Smooth muscle cell (in vitro differentiated cells): ENCODE data around the gene CEP19. TPM values are rescaled to one million over a fixed set of nuclear protein-coding genes. Genes with fewer than 3 reads are reported as not detected.
A peak's percentile ranks its signal among the peaks of the same experiment; 100 is the strongest.
"Not testable (repeated sequence)": the region's sequence is repeated elsewhere in the genome, so short reads cannot be mapped to it uniquely, and the experiment has no call there.

Source experiments
- DNase-seq: peaks from one replicate; lab custom pipeline; 2025; ENCODE audit not compliant: unreplicated experiment; lab: John Stamatoyannopoulos, UW
- H2AFZ ChIP-seq: fragments of 200-600 bp; sonication (generic); 2 replicates; pipeline ENCODE4 v1.6.0; 2016; ENCODE audit warnings: antibody characterized with exemption, low read depth, mild to moderate bottlenecking
- H3F3A ChIP-seq: fragments of 200-600 bp; sonication (generic); 2 replicates; pipeline ENCODE4 v1.6.0; 2017; ENCODE audit warnings: antibody characterized with exemption, low read depth
- H3K27ac ChIP-seq: fragments of 200-600 bp; sonication (generic); 2 replicates; pipeline ENCODE4 v1.5.1; 2016; ENCODE audit warnings: low read depth, mild to moderate bottlenecking
- H3K27me3 ChIP-seq: fragments of 200-600 bp; sonication (generic); 2 replicates; pipeline ENCODE4 v1.6.1; 2016; ENCODE audit warnings: low read depth, mild to moderate bottlenecking
- H3K36me3 ChIP-seq: fragments of 200-600 bp; sonication (generic); 2 replicates; pipeline ENCODE4 v1.5.1; 2016; ENCODE audit warnings: low read depth
- H3K4me1 ChIP-seq: fragments of 200-600 bp; sonication (generic); 2 replicates; pipeline ENCODE4 v1.5.1; 2016; ENCODE audit warnings: low read depth
- H3K4me2 ChIP-seq: fragments of 200-600 bp; sonication (generic); 2 replicates; pipeline ENCODE4 v1.6.0; 2016; ENCODE audit warnings: mild to moderate bottlenecking
- H3K4me3 ChIP-seq: fragments of 200-600 bp; sonication (generic); 2 replicates; pipeline ENCODE4 v1.5.1; 2016; ENCODE audit warnings: mild to moderate bottlenecking
- H3K79me2 ChIP-seq: fragments of 200-600 bp; sonication (generic); 2 replicates; pipeline ENCODE4 v1.6.0; 2016; ENCODE audit warnings: low read depth, mild to moderate bottlenecking
- H3K9ac ChIP-seq: fragments of 200-600 bp; sonication (generic); 2 replicates; pipeline ENCODE4 v1.6.0; 2016; ENCODE audit warnings: low read depth
- H3K9me3 ChIP-seq: fragments of 200-600 bp; sonication (generic); replicated peaks from 2 replicates; pipeline ENCODE4 v1.5.1; 2016; ENCODE audit warnings: low read depth
- H4K20me1 ChIP-seq: fragments of 200-600 bp; sonication (generic); 2 replicates; pipeline ENCODE4 v1.6.0; 2016; ENCODE audit warnings: low read depth
- WGBS: methylation state at CpG from one replicate; pipeline ENCODE4 v1.1.7; 2016; ENCODE audit warnings: low lambda C conversion rate; 5-methylcytosine and 5-hydroxymethylcytosine counted together
- polyA plus RNA-seq: library from polyadenylated mRNA; unstranded; fragments of >200 nt; fragmentation: Nextera tagmentation; extraction: Ambion mirVana; gene quantifications from 2 replicates; pipeline ENCODE4 v1.2.1, GENCODE V29; 2016
- total RNA-seq: library from RNA; depleted of rRNA; stranded (reverse); fragments of >200 nt; gene quantifications from 2 replicates; pipeline ENCODE4 v1.2.3, GENCODE V29; 2014
- TF ChIP-seq, protein P1 (sequence below): fragments of 200-600 bp; sonication (generic); IDR thresholded peaks from 2 replicates; pipeline ENCODE4 v1.5.1; 2017; ENCODE audit warnings: borderline replicate concordance, mild to moderate bottlenecking, antibody characterized with exemption; ENCODE audit not compliant: insufficient read depth, poor library complexity, severe bottlenecking

The CEP19 gene
- total and polyA plus RNA-seq, 2 experiments from 2014 or later, result 0.63 to 6.5 TPM

DNA sequence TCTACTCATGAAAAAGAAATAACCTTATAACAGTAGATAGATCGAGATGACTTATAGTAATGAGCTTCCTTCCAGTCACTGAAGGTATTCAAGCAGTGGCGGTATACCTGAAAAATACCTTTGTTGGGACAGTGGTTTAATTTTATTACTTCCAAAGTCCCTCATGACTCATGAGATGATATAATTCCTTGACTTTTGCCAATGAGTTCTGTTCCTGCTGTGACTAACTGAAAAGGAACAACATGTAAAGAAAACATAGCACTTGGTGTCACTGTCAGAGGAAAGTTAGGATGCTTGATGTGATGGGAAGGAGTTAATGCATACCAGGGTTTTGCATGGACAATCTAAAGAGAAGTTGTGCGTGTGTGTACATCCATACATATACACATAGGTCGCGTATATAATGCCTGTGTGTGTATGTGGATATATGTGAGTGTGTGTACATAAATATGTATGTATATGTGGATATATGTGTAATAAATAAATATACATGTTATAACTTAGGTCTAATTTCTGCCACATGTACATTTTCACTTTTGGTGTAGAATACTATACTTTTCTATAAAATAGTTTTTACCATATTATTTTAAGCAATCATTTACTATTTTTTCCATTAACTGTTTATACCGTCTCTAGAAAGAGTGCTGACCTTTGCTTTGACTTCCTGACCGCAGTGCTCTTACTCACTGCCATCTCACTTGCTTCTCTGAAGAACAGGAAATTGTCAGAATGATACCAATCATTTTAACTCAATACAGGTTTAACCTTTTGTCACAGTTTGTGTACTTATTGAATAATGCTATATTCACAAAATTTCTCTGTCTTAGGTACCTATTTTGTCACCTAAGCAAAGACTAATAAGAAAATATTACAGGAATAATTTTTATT is 15.0 kb upstream of the CEP19 start:
- Histone ChIP-seq H3K4me3 (no peak overlapping the region), H3K9ac (no peak overlapping the region), H3K9me3 (no peaks in the 10 kb centered on the region), H3K4me1 (no peaks in the 10 kb centered on the region), H3K79me2 (no peaks in the 10 kb centered on the region), H3K36me3 (peaks cover 8% of the 10 kb centered on the region), H3K27ac (no peak overlapping the region), H3K27me3 (no peaks in the 10 kb centered on the region), H3F3A (no peaks in the 10 kb centered on the region), H2AFZ (no peak overlapping the region), H4K20me1 (no peaks in the 10 kb centered on the region), H3K4me2 (no peak overlapping the region)
- 89% methylated on average over 7 of the region's 7 CpGs for WGBS
- no peak for DNase-seq
- TF ChIP-seq, protein P1, sequence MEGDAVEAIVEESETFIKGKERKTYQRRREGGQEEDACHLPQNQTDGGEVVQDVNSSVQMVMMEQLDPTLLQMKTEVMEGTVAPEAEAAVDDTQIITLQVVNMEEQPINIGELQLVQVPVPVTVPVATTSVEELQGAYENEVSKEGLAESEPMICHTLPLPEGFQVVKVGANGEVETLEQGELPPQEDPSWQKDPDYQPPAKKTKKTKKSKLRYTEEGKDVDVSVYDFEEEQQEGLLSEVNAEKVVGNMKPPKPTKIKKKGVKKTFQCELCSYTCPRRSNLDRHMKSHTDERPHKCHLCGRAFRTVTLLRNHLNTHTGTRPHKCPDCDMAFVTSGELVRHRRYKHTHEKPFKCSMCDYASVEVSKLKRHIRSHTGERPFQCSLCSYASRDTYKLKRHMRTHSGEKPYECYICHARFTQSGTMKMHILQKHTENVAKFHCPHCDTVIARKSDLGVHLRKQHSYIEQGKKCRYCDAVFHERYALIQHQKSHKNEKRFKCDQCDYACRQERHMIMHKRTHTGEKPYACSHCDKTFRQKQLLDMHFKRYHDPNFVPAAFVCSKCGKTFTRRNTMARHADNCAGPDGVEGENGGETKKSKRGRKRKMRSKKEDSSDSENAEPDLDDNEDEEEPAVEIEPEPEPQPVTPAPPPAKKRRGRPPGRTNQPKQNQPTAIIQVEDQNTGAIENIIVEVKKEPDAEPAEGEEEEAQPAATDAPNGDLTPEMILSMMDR, result no peak

DNA sequence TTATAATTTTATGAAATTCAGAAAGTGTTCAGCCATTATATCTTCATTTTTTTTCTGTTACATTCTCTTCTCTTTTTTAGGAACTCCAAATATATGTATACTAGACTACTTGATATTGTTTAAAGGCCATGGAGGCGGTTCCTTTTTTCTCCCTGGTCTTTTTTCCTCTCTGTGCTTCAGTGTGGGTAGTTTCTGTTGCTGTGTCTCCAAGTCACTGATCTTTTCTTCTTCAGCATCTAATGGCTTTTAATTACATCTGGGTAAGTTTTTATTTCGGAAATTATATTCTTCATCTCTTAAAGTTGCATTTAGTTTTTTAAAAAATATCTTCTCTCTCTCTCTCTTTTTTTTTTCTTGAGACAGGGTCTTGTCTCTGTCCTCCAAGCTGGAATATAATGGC is 9.0 kb upstream of the CEP19 start:
- H3K9me3 ChIP-seq, result no peaks in the 10 kb centered on the region
- no peaks in the 10 kb centered on the region for H3K4me1 ChIP-seq
- H3K4me3 ChIP-seq, result no peak overlapping the region
- peaks cover 21% of the 10 kb centered on the region for H3K79me2 ChIP-seq
- WGBS, result 83% methylated on average over 2 of the region's 2 CpGs
- H3F3A ChIP-seq, result no peaks in the 10 kb centered on the region
- H2AFZ ChIP-seq, result no peak overlapping the region
- TF ChIP-seq, protein P1, result no peak
- no peak overlapping the region for H3K4me2 ChIP-seq
- no peak for DNase-seq
- no peaks in the 10 kb centered on the region for H3K27me3 ChIP-seq
- peaks cover 15% of the 10 kb centered on the region for H3K36me3 ChIP-seq
- no peak overlapping the region for H3K27ac ChIP-seq
- no peaks in the 10 kb centered on the region for H4K20me1 ChIP-seq
- no peak overlapping the region for H3K9ac ChIP-seq

DNA sequence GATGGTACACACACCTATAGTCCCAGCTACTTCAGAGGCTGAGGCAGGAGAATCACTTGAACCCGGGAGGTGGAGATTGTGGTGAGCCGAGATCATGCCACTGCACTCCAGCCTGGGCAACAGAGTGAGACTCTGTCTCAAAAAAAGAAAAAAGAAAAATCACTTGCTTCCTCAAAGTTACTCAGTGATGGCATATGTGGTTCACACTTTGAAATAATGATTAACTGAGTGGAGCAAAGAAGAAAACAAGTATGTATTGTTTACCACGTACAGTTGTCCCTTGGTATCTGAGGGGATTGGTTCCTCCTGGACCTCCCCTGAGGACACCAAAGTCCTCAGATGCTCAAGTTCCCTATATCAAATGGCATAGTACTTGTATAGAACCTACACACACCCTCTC is 5.1 kb upstream of the CEP19 start:
- H3K9me3 ChIP-seq, H3K4me1 ChIP-seq, H4K20me1 ChIP-seq, H3K4me3 ChIP-seq, H3K27me3 ChIP-seq, H3K4me2 ChIP-seq, H3K9ac ChIP-seq, H3K36me3 ChIP-seq, H3K27ac ChIP-seq, DNase-seq, H3F3A ChIP-seq, H2AFZ ChIP-seq: not testable (repeated sequence)
- WGBS, result 99% methylated on average over 3 of the region's 3 CpGs
- H3K79me2 ChIP-seq, result peaks cover 51% of the 10 kb centered on the region

DNA sequence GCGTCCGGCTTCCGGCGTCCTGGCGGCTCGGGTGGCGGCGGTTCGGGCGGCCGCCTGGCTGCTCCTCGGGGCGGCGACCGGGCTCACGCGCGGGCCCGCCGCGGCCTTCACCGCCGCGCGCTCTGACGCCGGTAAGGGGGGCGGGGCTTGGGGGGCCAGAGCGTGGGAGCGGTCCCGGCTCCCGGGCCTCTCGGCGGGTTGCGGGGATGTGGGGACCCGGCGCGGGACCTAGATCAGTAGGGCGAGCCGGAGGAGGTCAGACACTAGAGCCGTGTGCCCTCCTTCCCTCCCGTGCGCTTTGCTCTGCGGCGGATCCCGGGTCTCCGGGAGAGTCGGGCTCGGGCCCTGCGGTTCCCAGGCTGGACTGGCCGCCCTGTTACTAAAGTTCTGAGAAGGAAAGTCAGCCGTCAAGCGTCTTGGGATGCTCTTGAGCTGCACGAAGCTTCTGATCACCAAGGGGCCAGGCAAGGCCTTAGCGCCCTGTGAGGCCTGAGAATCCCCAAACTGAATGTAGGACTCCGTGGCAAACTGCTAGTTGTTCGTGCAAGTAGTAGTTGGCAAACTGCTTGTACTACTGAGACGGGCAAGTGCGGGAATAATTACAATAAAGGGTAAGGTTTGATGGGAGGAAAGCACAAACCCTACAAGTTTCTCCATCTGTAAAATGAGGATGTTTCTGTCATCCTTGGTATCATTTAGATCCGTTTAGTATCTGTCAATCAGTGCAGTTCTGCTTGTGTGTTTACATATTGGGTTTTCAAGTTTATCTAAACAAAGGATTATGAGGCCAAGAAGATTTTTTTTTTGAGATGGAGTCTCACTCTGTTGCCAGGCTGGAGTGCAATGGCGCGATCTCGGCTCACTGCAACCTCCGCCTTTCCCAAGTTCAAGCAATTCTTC is 714 bp upstream of the CEP19 start:
- Histone ChIP-seq H3K9ac (peak overlapping the region; percentile 98), H4K20me1 (no peaks in the 10 kb centered on the region), H3K79me2 (peaks cover 30% of the 10 kb centered on the region), H3K27ac (peak overlapping the region; percentile 100), H3K27me3 (no peaks in the 10 kb centered on the region), H3K4me2 (peak overlapping the region; percentile 89), H3K4me1 (peaks cover 12% of the 10 kb centered on the region), H2AFZ (peak overlapping the region; percentile 96), H3K4me3 (peak overlapping the region; percentile 97), H3K9me3 (no peaks in the 10 kb centered on the region), H3K36me3 (no peaks in the 10 kb centered on the region), H3F3A (peaks cover 14% of the 10 kb centered on the region)
- TF ChIP-seq, protein P1, result no peak
- DNase-seq, result peak; percentile 90
- WGBS, result 7% methylated on average over 63 of the region's 64 CpGs
